H9 (cell line): ENCODE measurements around the gene MAP2. TPM values are rescaled to one million over a fixed set of nuclear protein-coding genes. Genes with fewer than 3 reads are reported as not detected.

Source experiments
- DNase-seq: peaks from one replicate; pipeline ENCODE4 v3.0.0-alpha.2; 2017
- H2AFZ ChIP-seq: one replicate; pipeline ENCODE4 v1.6.1; 2013; ENCODE audit warnings: mild to moderate bottlenecking, low read length, control low read depth, moderate library complexity
- H2AK5ac ChIP-seq: 2 replicates; pipeline ENCODE4 v1.6.1; 2013; ENCODE audit warnings: low read length, control low read depth, mixed read lengths; ENCODE audit not compliant: insufficient read length
- H2BK120ac ChIP-seq: one replicate; pipeline ENCODE4 v1.6.1; 2013; ENCODE audit warnings: low read depth, mild to moderate bottlenecking, low read length, control low read depth, inconsistent platforms; ENCODE audit not compliant: poor library complexity, severe bottlenecking
- H2BK12ac ChIP-seq: 2 replicates; pipeline ENCODE4 v1.6.1; 2013; ENCODE audit warnings: low read length, control low read depth, mixed read lengths, low read depth; ENCODE audit not compliant: insufficient read length
- H2BK15ac ChIP-seq: 2 replicates; pipeline ENCODE4 v1.6.1; 2013; ENCODE audit warnings: low read depth, low read length, control low read depth
- H2BK20ac ChIP-seq: one replicate; pipeline ENCODE4 v1.6.1; 2013; ENCODE audit warnings: low read depth, mild to moderate bottlenecking, low read length, control low read depth, inconsistent platforms; ENCODE audit not compliant: poor library complexity, severe bottlenecking
- H2BK5ac ChIP-seq: 2 replicates; pipeline ENCODE4 v1.6.1; 2013; ENCODE audit warnings: low read length, control low read depth, mixed read lengths; ENCODE audit not compliant: insufficient read length
- H3K14ac ChIP-seq: 2 replicates; pipeline ENCODE4 v1.6.1; 2013; ENCODE audit warnings: low read length, control low read depth; ENCODE audit not compliant: insufficient read depth
- H3K18ac ChIP-seq: 2 replicates; pipeline ENCODE4 v1.6.1; 2013; ENCODE audit warnings: low read depth, mild to moderate bottlenecking, mixed read lengths, low read length, control low read depth; ENCODE audit not compliant: insufficient read length
- H3K23ac ChIP-seq: 2 replicates; pipeline ENCODE4 v1.6.1; 2013; ENCODE audit warnings: low read length, control low read depth, mixed read lengths, low read depth; ENCODE audit not compliant: insufficient read length
- H3K23me2 ChIP-seq: 2 replicates; pipeline ENCODE4 v1.6.1; 2013; ENCODE audit warnings: low read depth, mild to moderate bottlenecking, mixed read lengths, low read length, control low read depth; ENCODE audit not compliant: insufficient read length, poor library complexity, severe bottlenecking
- H3K27ac ChIP-seq: 2 replicates; pipeline ENCODE4 v1.5.1; 2013; ENCODE audit warnings: low read length, control low read depth, mixed read lengths, low read depth; ENCODE audit not compliant: insufficient read length
- H3K27me3 ChIP-seq: 2 replicates; pipeline ENCODE4 v1.6.1; 2013; ENCODE audit warnings: low read length, control low read depth, inconsistent platforms; ENCODE audit not compliant: insufficient read depth
- H3K4ac ChIP-seq: 2 replicates; pipeline ENCODE4 v1.6.1; 2013; ENCODE audit warnings: low read depth, mild to moderate bottlenecking, control low read depth, inconsistent platforms, low read length, moderate library complexity
- H3K4me1 ChIP-seq: 2 replicates; pipeline ENCODE4 v1.6.1; 2013; ENCODE audit warnings: low read length, control low read depth, inconsistent platforms; ENCODE audit not compliant: insufficient read depth
- H3K4me2 ChIP-seq: 2 replicates; pipeline ENCODE4 v1.6.1; 2013; ENCODE audit warnings: low read length, control low read depth, mixed read lengths; ENCODE audit not compliant: insufficient read length, insufficient read depth
- H3K56ac ChIP-seq: 2 replicates; pipeline ENCODE4 v1.6.1; 2013; ENCODE audit warnings: low read depth, mild to moderate bottlenecking, mixed read lengths, low read length, control low read depth; ENCODE audit not compliant: insufficient read length
- H3K79me1 ChIP-seq: 2 replicates; pipeline ENCODE4 v1.6.1; 2013; ENCODE audit warnings: low read depth, mild to moderate bottlenecking, moderate library complexity, low read length, control low read depth, inconsistent platforms; ENCODE audit not compliant: insufficient read depth, poor library complexity, severe bottlenecking
- H3K79me2 ChIP-seq: 2 replicates; pipeline ENCODE4 v1.6.1; 2013; ENCODE audit warnings: low read length, control low read depth, inconsistent platforms; ENCODE audit not compliant: insufficient read depth
- H3K9ac ChIP-seq: 2 replicates; pipeline ENCODE4 v1.6.1; 2013; ENCODE audit warnings: low read length, control low read depth, mixed read lengths; ENCODE audit not compliant: insufficient read length; ENCODE audit errors: extremely low read depth
- H3K9me3 ChIP-seq: one replicate; pipeline ENCODE4 v1.6.1; 2013; ENCODE audit warnings: low read depth, low read length, inconsistent platforms; ENCODE audit not compliant: control insufficient read depth
- H3T11ph ChIP-seq: one replicate; pipeline ENCODE4 v1.6.1; 2013; ENCODE audit warnings: mild to moderate bottlenecking, low read length, control low read depth, inconsistent platforms
- H4K20me1 ChIP-seq: one replicate; pipeline ENCODE4 v1.6.1; 2013; ENCODE audit not compliant: control insufficient read depth, insufficient read length, insufficient read depth
- H4K5ac ChIP-seq: 2 replicates; pipeline ENCODE4 v1.6.1; 2013; ENCODE audit warnings: low read depth, mild to moderate bottlenecking, mixed read lengths, low read length, control low read depth; ENCODE audit not compliant: insufficient read length
- H4K8ac ChIP-seq: replicated peaks from 2 replicates; pipeline ENCODE4 v1.6.1; 2013; ENCODE audit warnings: low read length, control low read depth, mixed read lengths, low read depth; ENCODE audit not compliant: insufficient read length
- H4K91ac ChIP-seq: 2 replicates; pipeline ENCODE4 v1.6.1; 2013; ENCODE audit warnings: low read depth, mild to moderate bottlenecking, moderate library complexity, mixed read lengths, low read length, control low read depth; ENCODE audit not compliant: insufficient read length
- H3K27ac Mint-ChIP-seq, 3 experiments: 2 replicates in 2 of 3; 3 replicates in 1 of 3; pipeline ENCODE4 v1.8.0; 2020 to 2021; ENCODE audit warnings: mixed read lengths in 3 of 3, mild to moderate bottlenecking in 1 of 3, moderate library complexity in 1 of 3
- H3K27me3 Mint-ChIP-seq: 2 replicates; pipeline ENCODE4 v1.8.0; 2021; ENCODE audit warnings: low read depth, mild to moderate bottlenecking, moderate library complexity, mixed read lengths
- H3K36me3 Mint-ChIP-seq, 3 experiments: 2 replicates in 2 of 3; 3 replicates in 1 of 3; pipeline ENCODE4 v1.8.0; 2020 to 2021; ENCODE audit warnings: low read depth in 3 of 3, mixed read lengths in 3 of 3; ENCODE audit not compliant: insufficient read depth in 1 of 3
- H3K4me1 Mint-ChIP-seq, 2 experiments: 2 replicates each; pipeline ENCODE4 v1.8.0; 2020; ENCODE audit warnings: mixed read lengths in 2 of 2
- H3K4me3 Mint-ChIP-seq, 2 experiments: 2 replicates in 1 of 2; 3 replicates in 1 of 2; pipeline ENCODE4 v1.8.0; 2020 to 2021; ENCODE audit warnings: mild to moderate bottlenecking in 2 of 2, mixed read lengths in 2 of 2, moderate library complexity in 1 of 2
- H3K9me3 Mint-ChIP-seq, 2 experiments: 2 replicates in 1 of 2; 3 replicates in 1 of 2; pipeline ENCODE4 v1.8.0; 2020; ENCODE audit warnings: mild to moderate bottlenecking in 2 of 2, mixed read lengths in 2 of 2, moderate library complexity in 1 of 2
- WGBS: extraction: QIAGEN DNeasy Blood & Tissue Kit; methylation state at CpG from one replicate; pipeline ENCODE4 v1.1.7; 2013; ENCODE audit warnings: missing lambda C conversion rate, low lambda C conversion rate, mixed read lengths; ENCODE audit not compliant: insufficient read length; ENCODE audit errors: extremely low coverage; 5-methylcytosine and 5-hydroxymethylcytosine counted together
- total RNA-seq: library from RNA; stranded (reverse); gene quantifications from 2 replicates; pipeline ENCODE4 v1.2.1, GENCODE V29; 2021
- TF ChIP-seq, protein P1 (sequence below): fragments of 200-600 bp; sonication (generic); conservative IDR thresholded peaks from 3 replicates; pipeline ENCODE4 v1.8.0; 2021; ENCODE audit warnings: antibody characterized with exemption, mild to moderate bottlenecking

MAP2 gene
- total RNA-seq, 1 experiment from 2014 or later: 0.87 TPM

DNA sequence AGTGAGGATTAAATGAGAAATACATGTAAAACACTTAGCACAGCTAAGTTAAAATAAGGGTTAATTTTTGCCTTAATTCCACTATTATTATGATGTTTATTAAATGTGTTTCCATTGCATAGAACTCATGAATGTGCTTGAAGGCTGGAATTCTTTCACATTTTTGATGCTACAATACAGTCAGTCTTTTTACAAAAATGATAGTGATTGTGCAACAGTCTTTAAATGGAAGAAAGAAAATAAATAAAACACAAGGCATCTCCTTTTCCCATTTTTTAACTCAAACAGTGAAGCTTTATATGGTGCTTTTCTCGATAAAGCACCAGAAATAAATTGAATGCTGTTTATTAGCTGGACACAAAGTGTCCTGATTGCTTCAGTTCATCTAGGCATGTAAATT lies 123.9 kb downstream of the MAP2 start:
- Histone ChIP-seq H3K27ac (no peak overlapping the region), H4K5ac (no peak overlapping the region), H3K56ac (no peak overlapping the region), H2BK15ac (no peak overlapping the region), H2BK12ac (no peak overlapping the region), H3K9me3 (no peaks in the 10 kb centered on the region), H3K18ac (no peak overlapping the region), H3K9ac (no peak overlapping the region), H3K4ac (no peak overlapping the region), H3K27me3 (no peaks in the 10 kb centered on the region), H3K79me2 (no peaks in the 10 kb centered on the region), H3K23ac (no peak overlapping the region), H2BK20ac (no peak overlapping the region), H4K8ac (no peak overlapping the region), H3K14ac (no peak overlapping the region), H2BK120ac (no peak overlapping the region), H3K23me2 (no peaks in the 10 kb centered on the region), H3K4me1 (no peaks in the 10 kb centered on the region), H2AK5ac (no peak overlapping the region), H2BK5ac (no peak overlapping the region), H4K20me1 (no peaks in the 10 kb centered on the region), H4K91ac (no peak overlapping the region), H2AFZ (no peak overlapping the region), H3K4me2 (no peak overlapping the region), H3K79me1 (no peaks in the 10 kb centered on the region), H3T11ph (no peak overlapping the region)
- no CpG with 5 or more reads among the region's 1 CpG for WGBS
- no peaks in the 10 kb centered on the region for H3K4me1 Mint-ChIP-seq
- H3K9me3 Mint-ChIP-seq: peaks cover 0 to 1% of the 10 kb centered on the region in 2 experiments; a peak in 1 of 5 replicates
- no peak overlapping the region for H3K27ac Mint-ChIP-seq
- H3K36me3 Mint-ChIP-seq: no peaks in the 10 kb centered on the region; a peak in 1 of 7 replicates
- TF ChIP-seq, protein P1, sequence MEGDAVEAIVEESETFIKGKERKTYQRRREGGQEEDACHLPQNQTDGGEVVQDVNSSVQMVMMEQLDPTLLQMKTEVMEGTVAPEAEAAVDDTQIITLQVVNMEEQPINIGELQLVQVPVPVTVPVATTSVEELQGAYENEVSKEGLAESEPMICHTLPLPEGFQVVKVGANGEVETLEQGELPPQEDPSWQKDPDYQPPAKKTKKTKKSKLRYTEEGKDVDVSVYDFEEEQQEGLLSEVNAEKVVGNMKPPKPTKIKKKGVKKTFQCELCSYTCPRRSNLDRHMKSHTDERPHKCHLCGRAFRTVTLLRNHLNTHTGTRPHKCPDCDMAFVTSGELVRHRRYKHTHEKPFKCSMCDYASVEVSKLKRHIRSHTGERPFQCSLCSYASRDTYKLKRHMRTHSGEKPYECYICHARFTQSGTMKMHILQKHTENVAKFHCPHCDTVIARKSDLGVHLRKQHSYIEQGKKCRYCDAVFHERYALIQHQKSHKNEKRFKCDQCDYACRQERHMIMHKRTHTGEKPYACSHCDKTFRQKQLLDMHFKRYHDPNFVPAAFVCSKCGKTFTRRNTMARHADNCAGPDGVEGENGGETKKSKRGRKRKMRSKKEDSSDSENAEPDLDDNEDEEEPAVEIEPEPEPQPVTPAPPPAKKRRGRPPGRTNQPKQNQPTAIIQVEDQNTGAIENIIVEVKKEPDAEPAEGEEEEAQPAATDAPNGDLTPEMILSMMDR: no peak
- no peak overlapping the region for H3K4me3 Mint-ChIP-seq
- H3K27me3 Mint-ChIP-seq: peaks cover 19% of the 10 kb centered on the region
- DNase-seq: no peak
